Stimulated activated CD4-positive, alpha-beta T cell treated with anti-CD3 and anti-CD28 coated beads, Interleukin-4, amount 100 ng/mL, for 24 hours (primary cell): ENCODE results near the gene PROM1.

Experiments
- DNase-seq: peaks from one replicate; pipeline ENCODE4 v3.0.0-alpha.2; 2020

PROM1 gene

DNA sequence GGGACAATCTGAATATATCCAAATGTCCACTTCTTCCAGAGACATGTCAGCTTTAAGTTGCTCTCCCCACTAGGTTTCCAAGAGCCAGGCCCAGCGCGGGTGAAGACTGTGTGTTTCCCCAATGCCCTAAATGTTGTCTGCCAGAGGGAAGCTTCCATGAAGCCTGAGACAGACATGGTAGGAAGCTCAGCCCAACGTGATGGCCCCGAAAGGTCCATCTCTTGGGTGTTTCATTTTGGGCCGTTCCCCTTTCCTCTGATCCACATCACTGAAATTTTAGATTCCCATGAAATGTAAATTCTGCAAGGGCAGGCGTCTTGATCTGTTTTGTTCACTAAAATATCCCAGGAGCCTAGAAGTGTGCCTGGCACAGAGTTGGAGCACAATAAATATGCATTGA lies 25.4 kb upstream of the PROM1 start:
- DNase-seq: no peak

DNA sequence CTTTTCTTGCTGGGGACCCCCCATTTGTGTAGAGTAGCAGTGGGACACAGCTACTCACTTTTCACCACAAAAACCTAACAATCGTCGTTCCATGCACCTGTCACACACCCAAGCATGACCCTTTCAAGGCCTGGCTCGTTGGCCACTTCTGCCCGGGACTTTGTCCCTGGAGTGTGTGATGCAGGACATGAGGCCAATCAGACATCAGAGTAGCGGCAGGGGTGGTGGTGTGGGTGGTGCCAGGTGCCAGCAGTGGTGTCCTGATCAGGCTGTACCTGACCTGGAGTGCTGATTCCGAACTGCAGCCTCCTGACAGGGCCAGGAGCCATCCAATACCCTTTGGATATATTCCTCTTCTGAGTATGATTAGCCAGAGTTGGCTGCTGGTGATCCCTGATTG lies 23.1 kb upstream of the PROM1 start:
- no peak for DNase-seq

DNA sequence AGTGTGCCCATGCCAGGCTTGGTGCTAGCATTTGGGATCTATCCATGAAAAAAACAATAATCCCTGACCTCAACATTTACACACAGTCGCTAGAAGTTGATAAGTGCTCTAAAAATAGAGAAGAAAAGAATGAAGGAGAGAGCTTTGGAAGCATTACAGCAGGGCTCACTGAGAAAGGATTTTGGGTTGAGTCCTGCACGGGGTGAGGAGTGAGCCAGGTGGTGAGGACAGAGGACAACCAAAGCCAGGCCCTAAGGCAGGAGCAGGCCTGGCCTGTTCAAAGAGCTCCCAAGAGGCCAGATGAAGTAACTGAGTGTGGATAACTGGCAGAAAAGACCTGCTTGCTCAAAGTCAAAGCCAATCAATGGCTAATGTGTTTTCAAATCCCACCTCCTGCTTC lies 20.7 kb upstream of the PROM1 start:
- DNase-seq: no peak

DNA sequence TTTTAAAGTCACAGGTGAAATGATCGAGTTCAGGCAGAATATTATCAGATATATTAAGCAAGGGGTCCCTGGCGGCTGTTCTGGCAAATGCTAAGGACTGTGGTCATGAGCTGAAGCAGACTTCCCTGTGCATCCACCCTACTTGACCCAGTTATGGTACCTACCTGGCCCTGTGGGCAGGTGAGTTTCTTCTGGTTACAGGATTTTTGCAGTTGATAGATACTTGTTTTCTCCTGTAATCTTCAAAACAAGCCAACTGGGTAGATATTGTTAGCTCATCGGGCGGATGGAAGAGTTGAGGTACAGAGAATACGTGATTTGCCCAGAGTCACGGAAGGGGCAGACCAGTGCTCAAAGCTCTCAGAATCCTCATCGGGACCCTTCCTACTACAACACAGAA lies 18.5 kb upstream of the PROM1 start:
- no peak for DNase-seq

DNA sequence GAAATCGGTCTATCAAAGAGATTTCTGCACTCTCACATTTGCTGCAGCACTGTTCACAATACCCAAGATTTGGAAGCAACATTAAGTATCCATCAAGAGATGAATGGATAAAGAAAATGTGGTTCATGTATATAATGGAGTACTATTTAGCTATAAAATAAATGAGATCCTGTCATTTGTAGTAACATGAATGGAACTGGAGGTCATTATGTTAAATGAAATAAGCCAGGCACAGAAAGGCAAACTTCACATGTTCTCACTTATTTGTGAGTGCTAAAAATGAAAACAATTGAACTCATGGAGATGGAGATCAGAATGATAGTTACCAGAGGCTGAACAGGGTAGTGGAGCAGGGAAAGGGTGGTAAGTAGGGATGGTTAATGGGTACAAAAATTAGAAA lies 17.0 kb upstream of the PROM1 start:
- DNase-seq: no peak

DNA sequence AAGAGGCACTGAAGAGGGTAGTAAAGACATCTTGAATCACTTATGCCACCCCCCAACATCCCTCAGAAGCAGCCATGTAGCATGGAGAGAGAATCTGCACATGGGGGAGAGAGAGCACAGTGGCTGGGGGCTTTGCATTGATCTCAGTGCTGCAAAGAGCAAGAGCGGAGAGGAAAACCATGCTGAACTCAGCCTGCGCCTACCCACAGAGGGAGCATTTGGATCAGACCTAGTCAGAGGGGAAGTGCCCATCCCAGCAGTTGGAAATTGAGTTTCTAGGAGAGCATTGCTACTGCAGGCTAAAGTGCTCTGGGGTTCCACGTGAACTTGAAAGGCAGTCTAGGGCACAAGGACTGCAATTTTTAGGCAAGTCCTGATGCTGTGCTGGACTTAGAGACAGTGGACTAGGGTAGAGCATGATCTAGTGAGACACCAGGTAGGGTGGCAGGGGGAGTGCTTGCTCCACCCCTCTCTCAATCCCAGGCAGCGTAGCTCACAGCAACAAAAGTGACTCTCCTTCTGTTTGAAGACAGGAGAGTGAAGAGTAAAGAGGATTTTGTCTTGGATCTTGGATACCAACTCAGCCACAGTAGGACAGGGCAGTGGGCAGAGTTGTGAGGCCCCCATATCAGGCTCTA lies 9.0 kb upstream of the PROM1 start:
- no peak for DNase-seq

DNA sequence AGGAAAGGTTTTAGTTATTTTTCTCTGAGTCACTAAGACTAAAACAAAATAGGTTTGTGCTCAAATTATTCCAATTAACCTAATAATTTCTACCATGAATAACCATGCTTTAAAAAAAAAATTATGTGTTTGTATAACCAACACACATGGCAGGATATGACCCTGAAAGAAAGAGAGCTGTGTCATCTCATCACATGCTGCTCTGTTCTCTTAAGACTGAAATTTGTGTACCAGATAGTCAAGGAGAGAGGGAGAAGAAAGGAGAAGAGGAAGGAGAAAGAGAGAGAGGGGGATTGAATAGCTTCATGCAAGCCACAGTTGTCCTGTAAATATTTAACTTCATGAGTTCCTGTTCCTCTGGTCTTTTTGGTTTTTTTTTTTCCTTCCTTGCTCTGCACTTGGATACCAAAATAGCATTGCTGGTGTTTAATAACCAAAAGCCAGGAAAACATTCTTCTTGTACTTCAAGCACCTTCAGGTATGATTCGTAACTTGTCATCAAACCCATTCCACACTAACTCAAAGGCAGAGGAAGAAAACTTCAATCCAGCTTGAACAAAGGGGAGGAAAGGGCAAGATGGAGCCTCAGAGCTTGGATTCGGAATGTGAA lies 6.4 kb upstream of the PROM1 start:
- no peak for DNase-seq

DNA sequence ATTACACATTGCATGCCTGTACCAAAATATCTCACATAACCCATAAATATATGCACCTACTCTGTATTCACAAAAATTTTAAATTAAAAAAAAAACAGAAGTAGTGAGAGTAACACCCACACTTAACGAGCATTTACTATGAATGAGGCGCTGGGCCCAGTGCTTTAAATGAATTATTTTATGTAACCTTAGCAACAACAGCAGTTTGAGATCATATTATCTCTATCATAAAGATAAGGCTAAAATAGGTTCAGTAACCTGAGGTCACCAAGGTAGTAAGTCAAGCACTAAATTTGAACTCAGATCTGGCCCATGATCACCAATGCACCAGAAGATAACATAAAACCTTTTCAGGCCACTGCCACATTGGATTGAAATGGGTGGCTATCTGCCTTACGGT lies 5.3 kb upstream of the PROM1 start:
- DNase-seq: no peak

DNA sequence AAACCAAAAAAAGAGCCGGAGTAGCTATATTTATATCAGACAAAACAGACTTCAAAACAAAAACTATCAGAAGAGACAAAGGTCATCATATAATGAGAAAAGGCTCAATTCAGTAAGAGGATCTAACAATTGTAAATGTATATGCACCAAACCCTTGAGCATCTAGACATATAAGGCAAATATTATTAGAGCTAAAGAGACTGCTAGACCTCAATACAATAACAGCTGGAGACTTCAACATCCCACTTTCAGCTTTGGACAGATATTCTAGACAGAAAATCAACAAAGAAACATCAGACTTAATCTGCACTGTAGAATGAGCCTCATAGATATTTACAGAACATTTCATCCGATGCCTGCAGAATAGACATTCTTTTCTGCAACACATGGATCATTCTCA lies 4.8 kb upstream of the PROM1 start:
- no peak for DNase-seq

DNA sequence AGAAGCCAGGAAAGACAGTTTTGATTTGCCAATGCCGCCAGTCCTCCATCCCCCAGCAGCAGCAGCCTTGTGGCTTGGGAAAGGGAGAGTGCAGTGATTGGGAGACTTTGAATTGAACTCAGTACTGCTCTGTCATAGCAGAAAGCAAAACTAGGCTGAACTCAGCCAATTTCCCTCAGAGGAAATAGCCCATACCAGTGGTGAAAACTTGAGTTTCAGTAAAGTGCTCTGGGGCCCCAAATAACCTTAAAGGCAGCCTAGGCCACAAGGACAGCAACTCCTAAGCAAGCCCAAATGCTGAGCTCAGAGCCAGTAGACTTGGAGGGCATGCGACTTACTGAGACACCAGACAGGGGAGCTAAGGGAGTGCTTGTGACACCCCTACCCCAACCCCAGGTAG lies 2.0 kb upstream of the PROM1 start:
- DNase-seq: no peak

DNA sequence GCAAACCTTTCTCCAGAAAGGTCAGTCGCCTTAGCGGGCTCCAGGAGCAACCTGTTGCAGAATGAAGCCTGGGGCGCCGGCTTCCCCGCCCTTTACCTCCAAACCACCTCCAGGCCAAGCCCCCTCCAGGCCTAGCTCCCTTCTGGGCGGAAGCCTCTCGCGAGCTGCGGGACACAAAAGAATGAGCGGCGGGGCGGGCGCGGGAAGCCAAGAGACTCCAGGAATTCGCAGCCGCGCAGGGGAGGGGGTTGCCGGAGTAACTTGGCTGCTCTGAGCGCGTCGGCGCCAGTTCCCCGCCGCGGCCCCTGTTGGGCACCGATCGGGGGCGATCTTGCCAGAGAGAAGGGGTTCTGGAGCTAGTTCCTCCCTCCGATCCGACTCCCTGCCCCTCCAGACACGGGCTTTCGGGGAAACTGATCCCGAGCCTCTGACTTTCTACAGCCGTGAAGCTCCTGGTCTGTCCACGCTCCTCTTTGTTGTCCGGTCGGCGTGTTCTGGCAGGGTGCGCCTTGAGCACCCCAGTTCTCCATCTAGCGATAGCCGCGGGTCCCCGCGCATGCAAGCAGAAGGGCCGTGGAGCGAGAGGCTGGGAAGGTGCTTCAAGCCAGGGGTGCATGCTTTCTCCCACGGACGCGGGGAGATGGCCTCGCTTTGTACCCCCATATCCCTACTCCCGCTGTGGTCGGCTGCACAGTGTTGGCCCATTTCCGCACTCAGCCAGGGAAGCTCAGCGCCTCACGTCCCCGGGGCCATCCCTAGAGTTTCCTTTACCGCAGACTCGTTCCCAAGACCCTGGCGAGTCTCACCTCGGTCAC lies 1.2 kb downstream of the PROM1 start:
- no peak for DNase-seq

DNA sequence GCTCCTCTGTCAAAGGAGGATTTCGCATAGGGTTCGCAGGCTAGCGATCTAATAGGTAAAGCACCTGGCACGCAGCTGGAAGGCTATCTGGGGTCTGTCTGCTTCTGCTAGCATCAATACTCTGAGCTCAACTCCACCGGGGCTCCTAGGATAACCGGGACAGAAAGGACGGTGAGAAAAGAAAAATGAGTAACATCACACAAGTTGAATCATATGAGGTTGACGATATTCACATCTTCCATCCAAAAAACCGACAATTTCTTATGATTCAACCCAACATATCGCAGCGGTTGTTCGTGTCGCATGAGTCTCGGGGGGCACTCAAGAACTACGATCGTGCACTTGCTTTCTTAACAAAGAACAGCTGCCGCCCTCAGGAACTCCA lies 1.8 kb downstream of the PROM1 start:
- DNase-seq: no peak

DNA sequence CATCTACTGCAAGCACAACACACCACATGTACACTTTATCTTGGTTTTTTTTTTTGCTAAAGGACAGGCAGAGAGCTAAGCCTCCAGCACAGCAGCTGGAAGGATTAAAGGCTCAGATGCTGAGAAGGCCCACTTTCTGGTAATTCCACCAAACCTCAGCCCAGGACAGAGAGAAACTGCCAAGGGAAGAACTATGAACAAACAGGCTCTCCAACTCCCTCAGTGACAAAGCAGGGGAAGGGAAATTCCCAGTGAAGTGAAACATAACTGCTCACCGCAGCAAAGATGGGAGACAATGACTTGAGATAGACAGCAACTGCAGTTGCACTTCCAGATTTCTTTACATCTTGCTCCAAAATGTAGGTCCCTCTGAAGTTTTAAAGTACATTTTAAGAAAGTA lies 4.8 kb downstream of the PROM1 start:
- no peak for DNase-seq

DNA sequence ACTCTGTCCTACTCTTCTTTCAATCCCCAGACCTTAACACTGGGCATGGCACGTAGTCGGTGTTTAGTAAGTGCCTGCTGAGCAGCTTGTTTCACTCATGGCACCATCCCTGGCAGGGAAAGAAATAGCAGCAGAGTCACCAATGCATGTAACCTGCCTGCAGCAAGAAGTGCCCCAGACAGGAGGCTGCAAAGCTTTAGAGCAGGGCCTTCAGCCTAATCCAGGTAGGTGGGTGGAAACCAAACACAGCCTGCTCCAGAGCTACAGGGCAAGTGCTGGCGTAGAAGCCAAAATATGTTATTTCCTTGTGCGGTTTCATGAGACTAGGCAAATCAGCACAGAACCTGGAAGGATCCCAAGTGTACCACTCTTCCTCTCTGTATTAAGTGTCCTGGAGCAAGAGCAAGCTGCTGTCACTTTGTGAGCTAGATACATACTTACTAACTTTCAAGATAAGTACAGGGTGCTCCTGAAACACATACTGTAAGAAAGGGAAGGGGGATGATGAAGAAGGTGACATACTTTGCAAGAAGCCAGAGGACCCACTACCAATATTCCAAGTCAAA lies 5.5 kb downstream of the PROM1 start:
- no peak for DNase-seq

DNA sequence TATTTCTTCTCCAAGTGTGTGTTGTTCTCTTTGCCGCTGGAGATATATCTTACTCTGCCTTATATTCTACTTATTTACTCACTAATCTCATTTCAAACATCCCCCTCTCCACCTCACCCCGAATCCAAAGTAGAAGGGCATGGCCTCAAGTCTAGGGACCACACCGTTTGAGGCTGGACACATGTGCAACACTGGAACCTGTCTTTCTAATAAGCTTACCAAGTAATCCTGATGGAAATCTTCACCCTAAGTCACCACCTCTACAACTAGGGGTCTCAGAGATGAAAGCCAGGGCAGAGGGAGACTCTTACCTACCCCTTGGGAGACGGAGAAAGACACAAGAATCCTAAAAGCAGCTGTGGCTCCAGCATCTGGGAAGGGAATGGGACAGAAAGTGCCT lies 6.0 kb downstream of the PROM1 start:
- no peak for DNase-seq

DNA sequence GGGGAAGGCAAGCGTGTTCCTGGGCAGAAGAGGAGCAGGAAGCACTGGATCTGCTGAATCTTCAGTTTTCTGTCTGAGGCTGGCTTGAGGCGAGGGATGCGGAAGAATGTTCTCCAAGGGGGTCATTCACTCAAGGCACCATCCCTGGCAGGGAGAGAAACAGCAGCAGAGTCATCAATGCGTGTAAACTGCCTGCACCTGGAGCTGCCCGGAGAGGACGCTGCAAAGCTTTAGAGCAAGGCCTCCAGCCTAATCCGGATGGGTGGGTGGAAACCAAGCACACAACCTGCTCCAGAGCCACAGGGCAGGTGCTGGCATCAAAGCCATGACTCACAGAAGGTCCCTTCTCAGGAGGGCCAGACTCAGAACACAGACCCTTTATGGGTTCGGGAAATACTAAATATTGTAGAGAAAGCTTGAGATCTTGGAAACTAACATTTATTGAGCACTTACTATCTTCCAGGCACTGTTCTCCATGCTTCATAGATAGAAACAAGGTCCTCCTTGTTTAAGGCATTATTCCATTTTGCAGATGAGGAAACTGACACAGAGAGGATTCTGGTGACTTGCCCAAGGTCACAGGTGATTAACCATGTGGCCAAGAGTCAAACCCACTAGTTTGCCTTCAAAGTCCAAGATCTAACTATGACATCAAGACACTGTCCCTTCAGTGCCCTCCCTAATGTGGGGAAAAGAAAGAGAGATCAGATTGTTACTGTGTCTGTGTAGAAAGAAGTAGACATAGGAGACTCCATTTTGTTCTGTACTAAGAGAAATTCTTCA lies 7.7 kb downstream of the PROM1 start:
- no peak for DNase-seq

DNA sequence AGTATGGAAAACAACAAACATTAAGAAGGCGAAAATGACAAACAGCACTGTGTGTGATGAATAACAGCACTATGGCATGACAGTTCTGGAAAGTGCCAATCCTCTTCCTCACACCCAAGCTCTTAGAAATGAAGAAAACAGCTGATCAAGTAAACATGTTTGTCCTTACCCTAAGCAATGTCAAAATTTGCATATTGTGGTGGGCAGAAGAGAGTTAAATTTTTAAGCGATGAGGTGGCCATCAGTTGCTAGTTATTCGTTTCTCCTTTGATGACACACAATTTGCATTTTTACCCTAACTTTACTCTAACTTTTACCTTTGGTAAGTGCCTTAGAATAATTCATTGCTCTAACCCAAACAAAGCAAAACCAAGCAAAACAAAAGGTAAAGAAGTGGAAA lies 8.8 kb downstream of the PROM1 start:
- DNase-seq: no peak

DNA sequence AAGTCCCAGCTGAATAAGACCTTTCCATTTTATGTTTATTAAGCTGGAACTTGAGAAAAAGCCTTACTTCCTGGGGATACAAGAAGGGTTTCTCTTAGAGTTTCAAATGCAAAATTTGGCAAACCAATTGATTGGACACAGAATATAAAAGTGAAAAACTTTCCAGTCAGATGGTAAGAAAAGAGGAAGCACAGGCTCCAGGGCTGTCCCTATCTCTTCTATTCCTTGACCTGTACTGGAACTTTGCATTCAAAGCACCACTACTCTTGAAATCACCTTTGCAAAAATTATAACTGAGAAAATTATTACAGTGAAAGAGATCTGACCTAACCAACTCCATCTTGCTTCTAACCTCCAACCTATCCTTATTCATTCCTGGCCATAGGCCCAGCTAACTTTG lies 11.7 kb downstream of the PROM1 start:
- DNase-seq: no peak

DNA sequence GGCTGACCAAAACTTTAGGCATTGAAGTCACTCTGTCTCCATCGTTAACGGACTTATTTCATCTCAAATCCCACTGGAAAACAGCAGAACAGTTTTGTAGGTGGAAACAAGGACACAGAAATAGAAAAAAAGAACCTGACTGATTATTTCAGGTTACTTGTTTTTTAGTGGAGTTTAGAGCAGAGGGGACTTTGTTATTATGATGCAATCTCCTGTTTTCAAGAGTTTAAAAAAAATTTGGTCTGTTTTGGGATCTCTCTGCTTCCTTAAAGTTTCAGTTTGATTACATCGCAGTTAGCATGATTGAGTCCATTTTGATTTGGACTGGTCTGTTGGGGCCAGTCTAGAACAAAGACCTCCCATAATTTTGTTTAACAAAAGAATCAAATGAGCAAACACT lies 13.6 kb downstream of the PROM1 start:
- DNase-seq: no peak

DNA sequence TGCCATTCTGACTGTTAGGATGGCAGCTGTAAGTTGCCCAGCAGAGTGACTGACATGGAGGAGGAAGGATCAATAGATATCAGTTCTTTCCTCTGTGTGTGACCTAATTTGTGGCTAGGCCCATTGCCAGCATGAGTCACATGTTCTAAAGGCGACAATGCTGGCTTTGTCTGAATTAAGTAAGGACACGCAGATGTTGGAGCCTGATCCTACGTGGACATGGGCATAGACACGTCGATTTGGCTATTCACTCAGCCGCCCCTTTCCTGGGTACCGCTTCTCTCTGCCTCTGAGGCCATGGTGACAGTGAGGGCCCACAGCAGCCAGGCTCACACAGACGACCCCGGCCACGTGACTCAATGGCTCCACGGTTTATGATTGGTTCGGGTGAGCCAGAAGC lies 16.3 kb downstream of the PROM1 start:
- no peak for DNase-seq

DNA sequence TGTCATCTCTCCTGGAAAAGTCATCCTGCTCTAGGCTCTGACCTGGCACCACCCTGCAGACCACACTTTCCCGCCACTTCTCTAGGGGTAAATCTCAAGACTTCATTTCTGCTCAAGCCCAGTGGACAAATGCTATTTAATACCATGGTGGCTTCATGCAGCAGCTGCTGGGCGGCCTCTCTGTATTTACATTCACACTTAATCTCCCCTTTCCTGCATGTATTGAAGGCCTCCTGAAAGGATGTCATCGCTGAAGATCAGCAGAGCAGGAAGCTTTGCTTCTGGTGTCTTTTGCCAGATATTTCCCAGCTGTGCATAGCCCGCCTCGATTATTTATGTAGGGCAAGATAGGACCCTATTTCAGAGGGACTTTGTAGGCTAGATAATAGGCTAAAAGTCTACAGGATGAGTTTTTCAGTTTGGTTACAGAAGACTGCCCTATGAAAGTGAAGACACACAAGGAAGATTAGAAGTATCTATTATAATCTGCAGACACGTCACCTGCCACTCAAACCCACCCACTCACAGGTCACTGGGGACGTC lies 17.2 kb downstream of the PROM1 start:
- no peak for DNase-seq

DNA sequence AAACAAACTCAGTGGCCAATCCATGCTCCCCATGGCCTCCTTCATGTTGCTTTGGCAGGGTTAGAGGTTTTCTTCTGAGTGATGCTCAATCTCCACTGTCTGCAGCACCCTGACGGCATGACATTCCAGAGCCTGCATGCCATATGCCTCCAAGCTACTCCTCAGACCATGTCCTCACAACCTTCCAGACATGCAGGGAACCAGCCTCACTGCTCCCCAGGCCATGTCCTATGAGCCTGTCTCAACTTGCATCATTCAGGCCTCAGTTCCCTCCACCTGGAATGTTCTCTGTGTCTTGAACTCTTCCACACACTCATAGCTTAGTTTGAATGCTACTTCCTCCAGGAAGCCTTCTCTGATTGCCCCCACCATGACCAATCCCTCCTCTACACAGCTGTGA lies 18.8 kb downstream of the PROM1 start:
- no peak for DNase-seq

DNA sequence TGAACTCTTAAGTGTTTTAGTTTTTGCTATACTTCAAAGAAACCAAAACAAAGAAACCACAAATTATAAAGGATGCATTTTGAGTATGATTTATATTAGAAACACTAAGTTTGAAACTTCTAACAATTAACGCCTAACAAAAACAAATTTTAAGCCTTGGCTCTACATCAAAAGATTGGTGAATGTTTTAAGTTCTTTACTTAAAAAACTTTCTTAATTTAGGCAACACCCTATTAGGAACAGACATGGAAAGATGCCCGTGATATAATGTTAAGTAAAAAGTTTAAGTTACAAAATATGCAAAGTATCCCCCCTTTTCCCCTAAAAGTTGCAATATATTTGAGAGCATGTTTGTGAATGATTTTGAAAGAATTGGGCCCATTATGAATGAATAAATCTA lies 21.2 kb downstream of the PROM1 start:
- no peak for DNase-seq
